ENCODE measurements around the gene RBL1.
A peak's percentile ranks its signal among the peaks of the same experiment; 100 is the strongest.
"Not testable (repeated sequence)": the region's sequence is repeated elsewhere in the genome, so short reads cannot be mapped to it uniquely, and the experiment has no call there.

The RBL1 gene, protein sequence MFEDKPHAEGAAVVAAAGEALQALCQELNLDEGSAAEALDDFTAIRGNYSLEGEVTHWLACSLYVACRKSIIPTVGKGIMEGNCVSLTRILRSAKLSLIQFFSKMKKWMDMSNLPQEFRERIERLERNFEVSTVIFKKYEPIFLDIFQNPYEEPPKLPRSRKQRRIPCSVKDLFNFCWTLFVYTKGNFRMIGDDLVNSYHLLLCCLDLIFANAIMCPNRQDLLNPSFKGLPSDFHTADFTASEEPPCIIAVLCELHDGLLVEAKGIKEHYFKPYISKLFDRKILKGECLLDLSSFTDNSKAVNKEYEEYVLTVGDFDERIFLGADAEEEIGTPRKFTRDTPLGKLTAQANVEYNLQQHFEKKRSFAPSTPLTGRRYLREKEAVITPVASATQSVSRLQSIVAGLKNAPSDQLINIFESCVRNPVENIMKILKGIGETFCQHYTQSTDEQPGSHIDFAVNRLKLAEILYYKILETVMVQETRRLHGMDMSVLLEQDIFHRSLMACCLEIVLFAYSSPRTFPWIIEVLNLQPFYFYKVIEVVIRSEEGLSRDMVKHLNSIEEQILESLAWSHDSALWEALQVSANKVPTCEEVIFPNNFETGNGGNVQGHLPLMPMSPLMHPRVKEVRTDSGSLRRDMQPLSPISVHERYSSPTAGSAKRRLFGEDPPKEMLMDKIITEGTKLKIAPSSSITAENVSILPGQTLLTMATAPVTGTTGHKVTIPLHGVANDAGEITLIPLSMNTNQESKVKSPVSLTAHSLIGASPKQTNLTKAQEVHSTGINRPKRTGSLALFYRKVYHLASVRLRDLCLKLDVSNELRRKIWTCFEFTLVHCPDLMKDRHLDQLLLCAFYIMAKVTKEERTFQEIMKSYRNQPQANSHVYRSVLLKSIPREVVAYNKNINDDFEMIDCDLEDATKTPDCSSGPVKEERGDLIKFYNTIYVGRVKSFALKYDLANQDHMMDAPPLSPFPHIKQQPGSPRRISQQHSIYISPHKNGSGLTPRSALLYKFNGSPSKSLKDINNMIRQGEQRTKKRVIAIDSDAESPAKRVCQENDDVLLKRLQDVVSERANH

DNA sequence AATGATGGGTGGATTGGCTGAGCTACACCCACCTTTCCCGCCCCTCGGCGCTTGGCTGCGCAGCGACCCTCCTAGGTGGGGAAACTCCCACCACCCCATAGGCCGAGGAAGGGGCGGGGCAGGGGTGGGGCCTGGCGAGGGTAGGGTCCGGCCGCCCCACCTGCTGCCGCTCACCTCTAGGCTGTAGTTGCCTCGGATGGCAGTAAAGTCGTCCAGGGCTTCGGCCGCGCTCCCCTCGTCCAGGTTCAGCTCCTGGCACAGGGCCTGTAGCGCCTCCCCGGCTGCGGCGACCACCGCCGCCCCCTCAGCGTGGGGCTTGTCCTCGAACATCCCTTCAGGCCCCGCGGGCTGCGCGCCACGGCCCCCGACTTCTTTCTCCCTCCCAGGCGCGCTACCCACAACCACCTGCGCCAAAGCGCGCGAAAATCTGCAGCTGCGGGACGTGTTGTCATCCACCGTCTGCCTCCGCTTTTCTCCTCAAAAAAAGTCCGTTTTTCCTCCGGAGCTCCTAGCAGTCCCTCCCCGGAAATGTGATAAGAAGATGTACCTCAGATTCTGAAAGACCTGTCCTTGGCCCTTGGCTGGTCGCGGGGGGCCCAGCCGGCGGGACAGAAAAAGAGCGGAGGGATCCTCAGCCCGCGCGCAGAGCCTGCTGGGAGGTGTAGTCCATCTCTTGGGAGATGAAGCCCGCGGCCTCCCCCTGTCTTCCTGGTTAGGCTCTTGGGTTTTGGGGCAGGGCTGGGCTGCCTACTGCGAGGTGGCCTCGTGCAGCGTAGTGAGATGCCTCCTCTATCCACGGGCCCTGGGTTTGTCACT, at the start of gene RBL1:
Gene RBL1 (minus strand): TSS at position 399 of the 816 bp plus-strand sequence. CDS start 69 bp downstream, at position 330.
- peak; percentile 52 for DNase-seq

DNA sequence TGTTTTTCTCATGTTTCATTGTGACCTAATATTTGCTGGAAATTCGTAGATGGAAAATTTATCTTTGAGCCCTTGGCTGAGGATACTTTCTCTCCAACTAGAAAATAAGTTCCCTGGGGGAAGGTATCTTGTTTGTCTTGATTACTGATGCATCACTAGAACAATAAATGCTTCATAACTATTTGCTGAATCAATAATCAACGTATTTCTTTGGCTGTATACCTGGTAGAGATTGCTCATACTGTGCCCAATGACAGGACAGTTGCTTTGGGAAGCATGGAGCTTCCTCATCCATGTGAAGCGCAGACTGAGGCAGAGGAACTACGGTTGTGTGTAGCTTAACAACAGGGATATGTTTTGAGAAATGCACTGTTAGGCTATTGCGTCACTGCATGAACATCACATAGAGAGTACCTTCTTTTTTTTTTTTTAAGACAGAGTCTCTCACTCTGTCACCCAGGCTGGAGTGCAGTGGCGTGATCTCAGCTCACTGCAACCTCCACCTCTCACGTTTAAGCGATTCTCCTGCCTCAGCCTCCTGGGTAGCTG, 49.1 kb upstream of the RBL1 start:
- no peak for DNase-seq

DNA sequence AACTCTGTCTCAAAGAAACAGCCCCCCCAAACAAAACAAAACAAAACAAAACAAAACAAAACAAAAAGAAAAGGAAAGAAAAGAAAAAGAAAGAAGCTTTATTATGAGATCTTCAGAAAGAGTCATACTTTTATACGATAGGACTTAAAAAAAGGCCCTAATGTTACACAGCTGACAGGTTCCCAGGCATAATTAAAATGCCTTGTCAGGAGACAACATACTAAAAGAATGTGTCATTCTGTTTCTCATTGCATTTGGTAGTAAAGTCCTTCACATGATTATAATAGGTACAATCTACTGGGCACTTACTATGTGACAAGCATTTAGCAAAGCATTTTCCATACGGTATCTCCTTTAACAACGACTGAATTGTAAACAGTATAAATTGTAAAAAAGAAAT, 46.9 kb upstream of the RBL1 start:
- no peak for DNase-seq

DNA sequence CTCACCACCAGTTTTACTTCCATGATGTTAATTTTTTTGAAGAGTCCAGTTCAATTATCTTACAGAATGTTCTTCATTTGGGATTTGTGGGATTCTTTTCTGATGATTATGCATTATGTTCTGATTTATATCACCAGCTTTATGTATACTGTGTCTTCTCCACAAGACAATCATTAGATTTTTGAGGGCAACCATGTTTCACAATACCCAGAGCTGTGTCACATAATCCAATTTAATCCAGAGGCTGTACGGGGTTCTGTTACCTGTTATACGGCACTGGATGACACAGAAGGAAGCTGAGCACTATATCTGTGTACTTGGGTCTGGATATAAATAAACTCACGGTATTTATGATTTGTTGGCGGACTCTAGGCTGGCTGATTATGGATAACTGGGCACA, 41.8 kb upstream of the RBL1 start:
- no peak for DNase-seq

DNA sequence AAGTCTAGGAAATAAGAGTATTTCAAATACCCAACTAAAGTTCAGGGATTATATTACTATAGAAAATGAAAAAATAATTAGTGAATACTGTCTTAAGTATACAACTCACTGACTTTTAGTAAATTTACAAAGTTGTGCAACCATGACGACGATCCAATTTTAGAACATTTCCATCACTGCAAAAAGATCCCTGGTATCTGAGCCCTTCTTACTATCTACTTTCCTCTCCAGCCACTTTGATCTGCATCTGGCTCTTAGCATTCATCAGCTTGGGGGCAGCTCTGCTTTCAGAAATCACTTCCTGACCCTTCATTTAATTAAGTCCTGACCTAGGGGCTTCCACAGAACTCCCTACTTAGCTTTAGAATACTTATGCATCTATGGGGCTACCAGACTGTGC, 38.2 kb upstream of the RBL1 start:
- DNase-seq = no peak

DNA sequence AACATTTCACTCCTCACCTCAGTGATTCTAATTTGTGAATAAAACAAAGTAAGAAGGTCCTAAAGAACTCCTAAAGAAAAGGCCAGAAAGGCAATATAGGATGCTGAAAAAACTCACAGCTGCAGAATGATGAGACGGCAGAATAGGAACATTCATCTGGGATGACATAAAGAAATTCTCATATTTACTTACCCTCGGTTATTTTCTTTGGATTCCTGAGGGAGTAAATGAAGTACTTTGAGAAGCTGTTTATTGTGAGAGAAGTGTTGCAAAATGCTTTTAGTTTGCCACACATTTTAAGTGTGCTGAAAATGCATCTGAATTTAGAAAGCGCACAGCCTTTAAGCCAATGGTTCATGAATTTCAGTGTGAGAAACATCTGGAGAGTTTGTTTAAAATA, 35.7 kb upstream of the RBL1 start:
- no peak for DNase-seq

DNA sequence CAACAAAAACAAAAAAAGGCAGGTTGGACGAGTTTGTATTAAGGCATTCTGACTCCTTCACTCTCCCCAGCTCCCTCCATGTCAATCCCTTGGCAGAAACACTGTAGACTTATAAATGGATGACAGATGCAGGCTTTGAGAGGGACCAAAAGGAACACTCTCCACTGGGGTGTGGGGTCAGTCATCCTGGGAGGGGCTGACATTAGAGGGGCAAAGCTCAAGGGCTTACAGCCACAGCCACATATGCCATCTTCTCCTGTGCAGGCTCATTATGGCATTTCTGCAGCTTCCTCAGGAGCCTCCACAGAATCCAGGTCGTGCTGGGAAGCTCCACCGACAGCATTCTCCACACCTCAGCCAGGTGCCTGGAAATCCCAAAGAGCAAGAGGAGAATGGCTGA, 33.0 kb upstream of the RBL1 start:
- no peak for DNase-seq

DNA sequence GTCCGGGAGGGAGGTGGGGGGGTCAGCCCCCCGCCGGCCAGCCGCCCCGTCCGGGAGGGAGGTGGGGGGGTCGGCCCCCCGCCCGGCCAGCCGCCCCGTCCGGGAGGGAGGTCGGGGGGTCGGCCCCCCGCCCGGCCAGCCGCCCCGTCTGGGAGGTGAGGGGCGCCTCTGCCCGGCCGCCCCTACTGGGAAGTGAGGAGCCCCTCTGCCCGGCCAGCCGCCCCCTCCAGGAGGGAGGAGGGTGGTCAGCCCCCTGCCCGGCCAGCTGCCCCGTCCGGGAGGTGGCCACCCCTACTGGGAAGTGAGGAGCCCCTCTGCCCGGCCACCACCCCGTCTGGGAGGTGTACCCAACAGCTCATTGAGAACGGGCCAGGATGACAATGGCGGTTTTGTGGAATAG, 30.5 kb upstream of the RBL1 start:
- not testable (repeated sequence) for DNase-seq

DNA sequence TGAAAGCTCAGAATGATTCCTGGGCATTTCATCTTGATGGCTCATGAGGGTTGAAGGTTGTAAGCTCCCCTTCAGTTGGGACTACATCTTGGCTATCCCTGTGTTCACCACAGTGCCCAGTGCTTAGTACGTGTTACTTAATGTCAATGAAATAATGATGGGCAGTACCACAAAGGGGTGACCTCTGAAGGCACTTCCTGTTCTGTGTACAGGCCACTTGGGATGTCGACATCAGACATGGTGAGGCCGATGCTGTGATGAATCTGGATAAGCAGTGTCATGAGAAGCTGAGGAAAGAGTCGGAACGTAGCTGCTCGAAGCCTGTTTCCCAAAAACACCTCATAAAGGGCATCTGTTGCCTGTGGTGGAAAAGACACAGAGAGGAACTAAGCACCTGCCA, 27.6 kb upstream of the RBL1 start:
- no peak for DNase-seq

DNA sequence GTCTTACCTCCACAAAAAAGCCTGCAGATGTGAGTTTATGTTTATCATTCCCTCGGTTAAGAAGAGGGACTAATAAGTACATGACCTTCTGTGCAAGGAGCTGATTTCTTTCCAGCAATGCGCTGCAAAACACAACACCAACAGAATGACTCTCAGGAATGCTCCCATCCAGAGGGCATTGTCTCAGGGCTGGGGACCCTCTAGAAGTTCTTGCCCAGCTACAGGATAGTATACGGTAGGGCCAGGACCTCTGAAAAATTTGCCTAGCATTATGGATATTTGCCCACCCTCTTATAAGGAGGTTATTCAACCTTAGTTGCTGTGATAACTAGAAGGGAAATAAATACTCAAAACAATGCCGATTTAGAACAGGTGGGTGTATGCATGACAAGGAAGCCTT, 24.7 kb upstream of the RBL1 start:
- no peak for DNase-seq

DNA sequence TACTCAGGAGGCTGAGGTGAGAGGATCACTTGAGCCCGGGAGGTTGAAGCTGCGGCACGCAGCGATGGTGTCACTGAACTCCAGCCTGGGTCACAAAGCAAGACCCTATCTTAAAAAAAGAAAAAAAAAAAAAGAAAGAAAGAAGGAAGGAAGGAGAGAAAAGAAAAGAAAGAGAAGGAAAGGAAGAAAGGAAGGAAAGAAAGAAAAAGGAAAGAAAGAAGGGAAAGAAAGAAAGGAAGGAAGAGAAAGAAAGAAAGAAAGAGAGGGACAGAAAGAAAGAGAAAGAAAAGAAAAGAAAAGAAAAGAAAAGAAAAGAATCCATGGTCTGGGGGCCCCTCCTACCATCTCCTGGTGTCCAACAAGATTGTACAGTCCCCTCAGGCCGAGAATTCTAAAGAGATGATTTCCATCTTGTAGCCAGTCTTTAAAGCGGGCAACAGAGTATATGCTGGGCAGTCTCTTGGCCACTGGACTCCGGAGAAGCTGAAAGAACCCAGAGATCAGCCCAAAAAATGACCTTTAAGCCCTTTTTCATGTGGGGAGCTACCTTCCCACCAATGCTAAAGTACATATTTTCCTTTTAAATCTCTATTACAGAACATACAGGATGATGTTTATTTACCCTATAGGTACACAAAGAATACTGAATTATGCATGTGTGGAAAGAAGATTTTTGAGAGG, 23.7 kb upstream of the RBL1 start:
- no peak for DNase-seq

DNA sequence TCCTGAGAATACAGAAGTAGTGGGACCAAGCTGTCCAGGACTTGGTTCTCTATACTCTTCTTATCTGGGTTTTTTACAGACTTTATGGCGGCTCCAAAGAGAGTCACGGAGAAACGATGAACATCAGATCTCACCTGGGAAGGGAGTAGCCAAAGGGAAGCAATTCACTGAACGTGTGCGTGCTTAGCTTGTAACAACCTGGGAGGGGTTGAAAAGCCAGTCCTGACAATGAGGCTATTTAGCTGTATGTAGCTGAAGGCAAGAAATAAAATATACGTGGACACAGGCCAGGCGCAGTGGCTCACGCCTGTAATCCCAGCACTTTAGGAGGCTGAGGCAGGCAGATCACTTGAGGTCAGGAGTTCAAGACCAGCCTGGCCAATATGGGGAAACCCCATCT, 18.2 kb upstream of the RBL1 start:
- no peak for DNase-seq

DNA sequence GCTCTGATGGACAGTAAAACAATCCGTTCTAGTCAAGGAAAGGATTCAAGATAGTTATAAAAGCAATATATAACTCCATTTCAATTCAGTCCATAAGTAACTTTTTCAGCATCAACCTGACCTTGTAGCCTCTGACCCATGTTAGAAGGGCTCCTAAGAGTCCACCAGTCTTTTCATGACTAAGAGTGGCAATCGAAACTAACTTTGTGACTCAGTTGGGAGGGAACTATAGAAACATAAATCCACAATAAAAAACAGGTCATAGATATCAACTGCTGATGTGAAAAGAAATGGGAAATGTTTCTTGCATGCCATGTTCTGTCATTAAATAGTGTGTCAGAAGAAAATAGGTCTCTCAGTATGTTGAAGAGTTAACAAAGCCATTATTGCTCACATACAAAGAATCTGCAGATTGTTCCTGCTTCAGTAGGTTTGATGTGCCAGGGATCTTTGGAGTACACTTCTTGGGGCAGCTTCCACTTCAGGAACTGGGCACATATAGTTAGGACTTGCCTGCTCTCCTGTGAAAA, 16.2 kb upstream of the RBL1 start:
- no peak for DNase-seq

DNA sequence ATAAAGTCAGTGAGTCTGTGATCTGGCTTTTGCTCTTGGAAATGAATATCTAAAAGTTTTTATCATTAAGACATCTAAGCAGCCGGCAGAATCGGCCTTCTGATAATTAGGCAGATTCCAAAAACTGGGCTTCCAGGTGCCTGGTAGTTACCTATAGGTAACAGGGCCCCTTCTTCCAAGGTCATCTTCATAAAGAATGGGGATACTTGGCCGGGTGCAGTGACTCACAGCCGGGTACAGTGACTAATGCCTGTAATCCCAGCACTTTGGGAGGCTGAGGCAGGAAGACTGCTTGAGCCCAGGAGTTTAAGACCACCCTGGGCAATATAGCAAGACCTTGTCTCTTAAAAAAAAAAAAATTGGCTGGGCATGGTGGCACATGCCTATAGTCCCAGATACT, 12.9 kb upstream of the RBL1 start:
- DNase-seq = no peak

DNA sequence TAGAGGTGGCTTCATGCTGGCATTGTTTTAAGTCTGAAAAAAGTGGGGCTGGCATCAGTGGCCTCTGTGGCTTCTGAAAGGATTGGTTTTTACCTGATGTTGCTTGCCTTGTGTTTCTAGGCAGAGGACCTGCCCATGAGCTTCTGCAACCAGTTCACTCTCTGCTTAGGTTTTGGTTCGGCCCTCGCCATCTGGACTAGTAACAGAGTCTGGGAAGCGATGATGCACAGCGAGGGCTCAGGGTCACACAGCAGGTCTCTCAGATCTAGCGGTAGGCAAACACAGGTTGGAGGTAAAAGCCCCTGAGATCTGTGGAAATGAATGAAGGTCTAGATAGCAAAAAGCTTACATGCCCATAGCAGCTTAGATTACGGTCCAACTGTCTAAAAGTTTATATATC, 6.8 kb upstream of the RBL1 start:
- DNase-seq = no peak

DNA sequence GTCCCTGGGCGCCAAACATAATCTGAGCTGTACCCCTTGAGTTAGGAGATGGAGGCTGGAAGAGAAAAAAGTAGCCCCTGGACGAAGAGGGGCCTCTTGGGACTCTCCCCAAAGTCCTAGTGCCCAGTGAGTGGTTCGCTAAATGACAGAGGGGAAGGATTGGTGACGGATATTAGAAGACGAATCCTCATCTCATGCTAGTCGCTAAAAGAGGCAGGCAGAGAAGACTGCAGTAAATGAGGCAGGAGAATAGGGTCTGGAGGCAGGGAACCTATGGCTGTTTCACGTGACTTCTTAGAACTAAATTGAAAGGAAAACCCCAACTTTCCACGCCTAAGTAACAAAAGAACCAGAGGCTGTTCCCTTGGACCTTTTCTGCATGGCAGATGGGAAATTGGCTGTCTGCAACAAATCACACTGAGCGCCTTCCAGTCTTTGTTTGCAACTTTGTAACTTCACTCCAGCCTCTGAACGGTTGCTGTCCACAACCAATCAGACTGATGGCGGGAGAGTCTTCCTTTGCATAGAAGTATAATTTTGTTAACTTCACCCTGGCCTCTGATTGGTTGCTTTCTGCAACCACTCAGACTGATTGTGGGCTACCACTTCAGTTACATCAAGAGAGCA, 731 bp upstream of the RBL1 start:
- DNase-seq = no peak

DNA sequence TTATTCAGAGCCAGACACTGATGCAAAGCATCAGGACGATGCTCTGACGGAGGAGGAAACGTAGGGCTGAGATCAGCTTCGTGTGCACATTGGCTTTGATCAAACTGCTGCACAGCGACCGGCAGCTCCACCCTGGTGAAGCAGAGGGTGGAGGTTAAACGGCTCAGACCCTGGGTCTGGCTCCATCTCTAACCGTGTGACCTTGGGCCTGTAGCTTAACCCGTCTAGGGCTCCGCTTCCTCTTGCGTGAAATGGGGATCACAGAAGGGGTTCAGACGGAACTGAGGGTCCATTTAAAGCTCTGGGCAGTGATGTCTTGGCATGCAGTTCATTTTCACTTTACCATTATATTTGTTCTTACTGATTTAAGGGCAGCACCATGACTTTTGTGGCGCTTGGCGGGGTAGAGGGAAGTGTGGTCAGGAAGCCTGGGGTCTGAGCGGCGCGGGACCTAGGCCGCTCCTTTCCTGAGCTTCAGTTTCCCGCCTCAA, 644 bp downstream of the RBL1 start:
- no peak for DNase-seq

DNA sequence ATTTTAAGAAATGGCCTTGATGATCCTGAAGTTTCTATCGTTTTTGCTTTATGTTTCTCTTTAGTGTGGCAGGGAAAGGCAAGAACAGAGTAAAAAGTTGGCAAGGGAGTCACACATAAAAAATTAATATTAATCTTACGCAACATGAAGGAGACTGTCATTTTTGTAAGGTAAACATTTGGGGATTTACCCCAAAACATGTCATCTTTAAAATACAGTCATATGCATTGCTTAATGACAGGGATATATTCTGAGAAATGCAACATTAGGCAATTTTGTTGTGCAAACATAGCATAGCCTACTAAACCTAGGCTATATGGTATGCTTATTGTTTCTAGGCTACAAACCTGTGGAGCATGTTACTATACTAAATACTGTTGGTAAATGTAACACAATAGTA, 5.4 kb downstream of the RBL1 start:
- DNase-seq = no peak

DNA sequence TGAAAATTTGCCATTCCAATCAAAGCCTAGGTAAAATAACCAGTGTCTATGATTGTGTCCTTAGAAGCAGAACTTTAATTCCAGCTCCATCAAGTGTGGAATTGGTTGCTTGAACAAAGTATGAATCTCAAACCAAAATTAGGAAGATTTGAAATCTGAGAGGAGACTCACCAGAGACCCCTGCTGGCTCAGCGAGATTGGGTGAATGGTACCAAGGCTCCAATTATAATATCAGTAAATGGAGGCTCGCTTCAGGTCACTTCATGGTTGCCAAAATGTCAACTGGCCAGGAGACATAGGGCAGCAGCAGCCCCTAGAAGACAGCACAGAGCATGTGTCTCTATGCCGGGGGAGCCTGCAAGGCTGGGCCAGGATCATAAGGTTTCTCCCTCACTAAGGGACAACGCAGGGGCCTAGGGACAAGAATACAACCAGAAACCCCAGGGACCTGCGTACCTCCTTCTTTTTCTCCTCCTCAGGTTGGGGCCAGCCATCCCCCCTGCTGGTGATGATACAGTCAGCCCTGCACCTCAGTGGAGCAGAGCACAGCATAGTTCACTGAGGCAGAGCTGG, 14.0 kb downstream of the RBL1 start:
- no peak for DNase-seq

DNA sequence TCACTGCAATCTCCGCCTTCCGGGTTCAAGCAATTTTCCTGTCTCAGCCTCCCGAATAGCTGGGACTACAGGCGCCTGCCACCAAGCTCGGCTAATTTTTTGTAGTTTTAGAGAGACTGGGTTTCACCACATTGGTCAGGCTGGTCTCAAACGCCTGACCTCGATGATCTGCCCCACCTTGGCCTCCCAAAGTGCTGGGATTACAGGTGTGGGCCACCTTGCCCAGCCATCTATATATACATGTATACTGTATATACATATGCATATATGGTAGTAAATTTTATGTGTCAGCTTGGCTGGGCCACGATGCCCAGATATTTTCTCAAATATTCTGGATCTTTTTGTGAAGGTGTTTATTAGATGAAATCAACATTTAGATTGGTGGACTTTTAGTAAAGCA, 18.8 kb downstream of the RBL1 start:
- no peak for DNase-seq
